Stimulated activated CD8-positive, alpha-beta memory T cell treated with anti-CD3 and anti-CD28 coated beads, Interleukin-4, amount 100 ng/mL, for 1 hour (primary cell): Measurements from ENCODE around the gene HK1.
"Not testable (repeated sequence)": the region's sequence is repeated elsewhere in the genome, so short reads cannot be mapped to it uniquely, and the experiment has no call there.

Source experiments
- DNase-seq, 2 donors: peaks; one replicate each; pipeline ENCODE4 v3.0.0-alpha.2; 2020; ENCODE audit warnings: low read depth in 2 of 2, low spot score in 1 of 2

The HK1 gene

GRCh38 chr10:69326692-69327091 is 48.4 kb downstream of the HK1 start:
- DNase-seq: no peak

GRCh38 chr10:69327463-69328379 is 49.4 kb downstream of the HK1 start:
- peak in 1 of 2 donors; percentile 21 for DNase-seq

- DNase-seq: no peak
Observed at GRCh38 chr10:69328380-69328735, 50.1 kb downstream of the HK1 start.

GRCh38 chr10:69328888-69329287 is 50.6 kb downstream of the HK1 start:
- not testable (repeated sequence) for DNase-seq

- no peak for DNase-seq
Observed at GRCh38 chr10:69329721-69330178, 51.5 kb downstream of the HK1 start.

- no peak for DNase-seq
Observed at GRCh38 chr10:69331161-69331560, 52.9 kb downstream of the HK1 start.

GRCh38 chr10:69332278-69333010 is 54.1 kb downstream of the HK1 start:
- DNase-seq: no peak

- DNase-seq: no peak
Observed at GRCh38 chr10:69333205-69333604, 54.9 kb downstream of the HK1 start.

- DNase-seq: not testable (repeated sequence)
Observed at GRCh38 chr10:69333865-69334301, 55.6 kb downstream of the HK1 start.

GRCh38 chr10:69334302-69335062 is 56.2 kb downstream of the HK1 start:
- DNase-seq: no peak

- no peak for DNase-seq
Observed at GRCh38 chr10:69335063-69335587, 56.8 kb downstream of the HK1 start.

GRCh38 chr10:69335613-69336012 is 57.3 kb downstream of the HK1 start:
- no peak for DNase-seq

- no peak for DNase-seq
Observed at GRCh38 chr10:69336952-69337295, 58.6 kb downstream of the HK1 start.

- DNase-seq: no peak
Observed at GRCh38 chr10:69337296-69338132, 59.2 kb downstream of the HK1 start.

GRCh38 chr10:69338133-69338456 is 59.8 kb downstream of the HK1 start:
- DNase-seq: no peak

GRCh38 chr10:69338547-69339450 is 60.5 kb downstream of the HK1 start:
- DNase-seq: no peak

- DNase-seq: no peak
Observed at GRCh38 chr10:69340695-69341094, 62.4 kb downstream of the HK1 start.

GRCh38 chr10:69343905-69344304 is 65.6 kb downstream of the HK1 start:
- no peak for DNase-seq

- DNase-seq: no peak
Observed at GRCh38 chr10:69344591-69345252, 66.4 kb downstream of the HK1 start.
